HUES64 (cell line): ENCODE results near the gene GLUD1.
"Not testable (repeated sequence)": the region's sequence is repeated elsewhere in the genome, so short reads cannot be mapped to it uniquely, and the experiment has no call there.

ENCODE experiments used
- H3K27ac ChIP-seq: 2 replicates; pipeline ENCODE4 v1.7.0; 2013; ENCODE audit warnings: low read depth, low read length, inconsistent platforms
- H3K27me3 ChIP-seq: 2 replicates; pipeline ENCODE4 v1.6.1; 2013; ENCODE audit warnings: mild to moderate bottlenecking, low read length; ENCODE audit not compliant: insufficient read depth
- H3K36me3 ChIP-seq: 2 replicates; pipeline ENCODE4 v1.6.1; 2013; ENCODE audit warnings: mild to moderate bottlenecking, low read length; ENCODE audit not compliant: insufficient read depth
- H3K4me1 ChIP-seq: 2 replicates; pipeline ENCODE4 v1.6.1; 2013; ENCODE audit warnings: mild to moderate bottlenecking, low read length, moderate library complexity; ENCODE audit not compliant: insufficient read depth
- H3K4me3 ChIP-seq: 2 replicates; pipeline ENCODE4 v1.5.1; 2013; ENCODE audit warnings: mild to moderate bottlenecking, low read length, moderate library complexity
- H3K9ac ChIP-seq: 2 replicates; pipeline ENCODE4 v1.6.1; 2013; ENCODE audit warnings: mild to moderate bottlenecking, low read depth, low read length
- H3K9me3 ChIP-seq: 2 replicates; pipeline ENCODE4 v1.6.1; 2013; ENCODE audit warnings: low read depth, low read length; ENCODE audit not compliant: insufficient read depth
- WGBS: fragments of 150-250, 120-280 bp; methylation state at CpG from one replicate; pipeline ENCODE4 v1.1.7; 2013; ENCODE audit warnings: missing lambda C conversion rate; 5-methylcytosine and 5-hydroxymethylcytosine counted together

Gene GLUD1

DNA sequence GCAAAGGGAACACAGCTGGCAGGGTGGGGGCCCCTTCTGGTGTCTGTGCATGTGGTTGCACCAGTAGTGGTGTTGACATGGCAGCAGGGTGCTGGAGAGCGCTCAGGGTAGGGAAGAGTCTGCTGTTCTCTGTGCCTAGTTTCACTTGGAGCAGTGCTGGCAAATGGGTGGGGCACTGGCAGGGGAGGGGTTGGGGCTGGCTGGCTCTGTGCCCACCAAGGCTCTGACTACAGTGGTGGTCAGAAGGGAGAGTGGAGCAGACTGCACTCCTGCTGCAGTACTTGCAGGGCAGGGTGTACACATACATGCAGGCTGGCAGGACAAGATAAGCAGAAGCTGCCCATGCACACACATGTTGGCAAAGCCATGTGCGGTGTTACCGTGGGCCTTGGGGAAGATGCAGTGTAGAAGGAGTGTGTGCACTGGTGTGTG lies 56.3 kb downstream of the GLUD1 start:
- Histone ChIP-seq H3K4me3 (no peak overlapping the region), H3K9me3 (no peaks in the 10 kb centered on the region), H3K27me3 (no peaks in the 10 kb centered on the region), H3K27ac (no peak overlapping the region), H3K9ac (no peak overlapping the region), H3K36me3 (no peaks in the 10 kb centered on the region), H3K4me1 (no peaks in the 10 kb centered on the region)
- WGBS = 98% methylated on average over 3 of the region's 3 CpGs

DNA sequence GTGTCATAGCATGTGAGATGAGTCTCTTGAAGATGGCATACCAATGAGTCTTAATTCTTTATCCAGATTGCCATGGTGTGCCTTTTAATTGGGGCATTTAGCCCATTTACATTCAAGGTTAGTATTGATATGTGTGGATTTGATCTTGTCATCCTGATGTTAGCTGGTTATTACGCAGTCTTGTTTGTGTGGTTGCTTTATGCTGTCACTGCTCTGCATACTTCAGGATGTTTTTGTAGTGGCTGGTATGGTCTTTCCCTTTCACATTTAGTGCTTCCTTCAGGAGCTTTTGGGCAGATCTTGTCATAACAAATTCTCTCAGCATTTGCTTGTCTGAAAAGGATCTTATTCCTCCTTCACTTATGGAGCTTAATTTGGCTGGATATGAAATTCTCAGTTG lies 58.0 kb downstream of the GLUD1 start:
- Histone ChIP-seq H3K9ac (no peak overlapping the region), H3K4me3 (no peak overlapping the region), H3K27me3 (no peaks in the 10 kb centered on the region), H3K4me1 (no peaks in the 10 kb centered on the region), H3K9me3 (no peaks in the 10 kb centered on the region), H3K27ac (no peak overlapping the region), H3K36me3 (no peaks in the 10 kb centered on the region)
- WGBS = 100% methylated on average over 1 of the region's 1 CpG

DNA sequence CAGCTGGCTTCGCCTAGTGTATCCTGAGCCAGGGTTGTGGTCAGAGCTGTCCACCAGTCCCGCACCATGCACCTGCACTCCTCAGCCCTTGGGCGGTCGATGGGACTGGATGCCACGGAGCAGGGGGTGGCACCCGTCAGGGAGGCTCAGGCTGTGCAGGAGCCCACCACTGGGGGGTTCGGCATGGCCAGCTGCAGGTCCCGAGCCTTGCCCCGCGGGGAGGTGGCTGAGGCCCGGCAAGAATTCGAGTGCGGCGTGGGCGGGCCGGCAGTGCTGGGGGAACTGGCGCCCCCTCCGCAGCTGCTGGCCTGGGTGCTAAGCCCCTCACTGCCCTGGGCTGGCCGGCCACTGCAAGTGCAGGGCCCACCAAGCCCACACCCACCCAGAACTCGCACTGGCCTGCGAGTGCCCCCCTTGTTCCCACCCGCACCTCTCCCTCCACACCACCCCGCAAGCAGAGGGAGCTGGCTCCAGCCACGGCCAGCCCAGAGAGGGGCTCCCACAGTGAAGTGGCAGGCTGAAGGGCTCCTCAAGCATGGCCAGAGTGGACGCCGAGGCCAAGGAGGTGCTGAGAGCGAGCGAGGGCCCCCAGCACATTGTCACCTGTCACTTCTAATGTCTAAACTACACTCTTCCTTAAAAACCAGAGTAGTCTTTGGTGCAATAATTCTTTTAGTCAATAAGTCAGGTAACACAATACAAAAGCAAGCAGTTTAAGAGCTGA lies 63.6 kb downstream of the GLUD1 start:
- Histone ChIP-seq H3K27me3 (no peaks in the 10 kb centered on the region), H3K27ac (no peak overlapping the region), H3K4me3 (no peak overlapping the region), H3K9ac (no peak overlapping the region), H3K36me3 (no peaks in the 10 kb centered on the region), H3K4me1 (no peaks in the 10 kb centered on the region), H3K9me3 (no peaks in the 10 kb centered on the region)
- WGBS = 96% methylated on average over 28 of the region's 28 CpGs

DNA sequence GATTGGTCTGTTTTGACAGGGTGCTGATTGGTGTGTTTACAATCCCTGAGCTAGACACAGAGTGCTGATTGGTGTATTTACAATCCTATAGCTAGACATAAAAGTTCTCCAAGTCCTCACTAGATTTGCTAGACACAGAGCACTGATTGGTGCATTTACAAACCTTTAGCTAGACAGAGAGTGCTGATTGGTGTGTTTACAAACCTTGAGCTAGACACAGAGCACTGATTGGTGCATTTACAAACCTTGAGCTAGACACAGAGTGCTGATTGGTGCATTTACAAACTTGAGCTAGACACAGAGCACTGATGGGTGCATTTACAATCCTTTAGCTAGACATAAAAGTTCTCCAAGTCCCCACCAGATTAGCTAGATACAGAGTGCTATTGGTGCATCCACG lies 64.2 kb downstream of the GLUD1 start:
- 98% methylated on average over 1 of the region's 1 CpG for WGBS
- H3K27me3 ChIP-seq, H3K4me1 ChIP-seq, H3K9ac ChIP-seq, H3K9me3 ChIP-seq, H3K27ac ChIP-seq, H3K36me3 ChIP-seq, H3K4me3 ChIP-seq: not testable (repeated sequence)

DNA sequence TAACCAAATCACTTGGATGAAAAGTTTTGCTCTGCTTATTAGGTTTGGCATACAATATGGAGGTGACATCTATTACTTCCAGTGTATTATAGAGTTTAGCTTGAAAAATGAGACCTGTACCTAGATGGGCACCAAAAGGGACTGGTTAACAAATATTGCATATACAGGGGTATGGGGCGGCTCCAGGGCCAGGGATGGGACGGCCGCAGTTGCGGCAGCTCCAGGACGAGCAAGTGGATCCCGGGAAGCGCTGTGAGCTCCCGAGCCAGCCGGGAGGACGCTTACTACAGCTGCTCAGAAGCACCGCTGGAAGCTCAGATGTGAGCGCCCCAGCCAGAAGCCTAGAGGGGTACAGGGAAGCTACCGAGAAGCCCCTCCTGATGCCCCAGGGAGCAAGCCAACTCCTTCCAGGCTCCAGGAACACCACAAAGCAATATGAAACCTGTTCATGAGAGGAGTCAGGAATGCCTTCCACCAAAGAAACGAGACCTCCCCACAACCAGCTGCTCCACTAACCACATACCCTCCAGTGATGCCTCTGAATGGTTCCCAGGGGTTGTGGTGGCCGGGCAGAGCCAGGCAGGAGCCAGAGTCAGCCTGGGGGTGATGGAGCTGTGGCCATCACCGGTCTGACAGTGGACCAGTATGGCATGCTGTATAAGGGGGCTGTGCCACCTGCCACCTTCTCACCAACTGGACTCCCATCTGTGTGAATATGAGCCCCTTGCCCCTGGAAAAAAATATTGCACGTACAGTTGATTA lies 67.7 kb downstream of the GLUD1 start:
- H3K9ac ChIP-seq, H3K4me1 ChIP-seq, H3K4me3 ChIP-seq, H3K27ac ChIP-seq, H3K27me3 ChIP-seq, H3K36me3 ChIP-seq, H3K9me3 ChIP-seq: not testable (repeated sequence)
- 86% methylated on average over 17 of the region's 17 CpGs for WGBS

DNA sequence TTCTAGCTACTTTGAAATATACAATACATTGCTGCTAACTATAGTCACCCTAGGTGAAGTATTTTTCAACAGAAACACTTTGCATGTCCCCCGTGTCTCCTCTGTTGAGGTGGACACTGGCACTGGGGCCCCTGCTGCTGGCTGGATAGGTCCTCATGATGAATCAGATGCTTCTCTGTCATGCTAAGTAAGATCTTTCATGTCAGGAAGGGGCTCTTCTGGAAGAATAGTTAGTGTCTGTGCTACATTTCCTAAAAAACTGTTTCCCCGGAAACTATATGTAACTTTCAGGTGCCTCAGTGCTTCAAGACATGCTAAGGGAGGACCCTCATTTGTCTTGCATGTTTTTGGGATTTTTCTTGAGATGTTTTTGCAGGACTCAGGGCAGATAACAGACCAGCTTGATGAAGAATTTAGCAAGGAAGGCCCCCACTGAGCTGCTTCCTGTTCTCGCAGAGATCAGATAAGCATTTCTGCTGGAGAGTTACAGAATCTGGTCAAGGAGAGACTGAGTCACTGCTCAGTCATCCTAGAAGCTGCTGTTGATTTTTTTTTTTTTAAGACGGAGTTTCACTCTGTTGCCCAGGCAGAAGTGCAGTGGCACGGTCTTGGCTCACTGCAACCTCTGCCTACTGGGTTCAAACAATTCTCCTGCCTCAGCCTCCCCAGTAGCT lies 69.2 kb downstream of the GLUD1 start:
- WGBS = 27% methylated on average over 5 of the region's 5 CpGs
- not testable (repeated sequence) for H3K4me1 ChIP-seq, H3K4me3 ChIP-seq, H3K36me3 ChIP-seq, H3K9ac ChIP-seq, H3K27me3 ChIP-seq, H3K9me3 ChIP-seq
- peak overlapping the region; percentile 29; the same call in 1 of the 2 replicates for H3K27ac ChIP-seq

DNA sequence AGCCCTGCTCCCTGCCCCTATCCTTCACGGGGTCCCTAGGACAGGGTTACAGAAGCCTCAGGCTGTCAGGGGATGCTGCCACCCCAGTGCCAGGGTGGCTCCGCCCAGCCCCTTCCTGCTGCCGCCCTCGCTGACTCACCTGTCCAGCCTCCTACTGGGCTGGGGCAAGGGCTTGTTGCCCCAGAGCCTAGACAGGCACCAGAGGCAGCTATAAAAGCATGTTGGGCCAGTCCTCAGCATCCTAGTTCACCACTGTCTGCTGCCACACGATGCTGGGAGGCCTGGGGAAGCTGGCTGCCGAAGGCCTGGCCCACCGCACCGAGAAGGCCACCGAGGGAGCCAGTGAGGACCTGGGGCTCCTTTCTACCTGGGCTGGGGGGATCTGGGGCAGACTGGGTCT lies 74.6 kb downstream of the GLUD1 start, which contains the start of gene FAM25A:
TSS of gene FAM25A (plus strand) at position 239 of the 400 bp plus-strand sequence. CDS start at position 270, 31 bp downstream.
- not testable (repeated sequence) for H3K27me3 ChIP-seq, H3K9ac ChIP-seq, H3K4me3 ChIP-seq, H3K36me3 ChIP-seq, H3K4me1 ChIP-seq, H3K9me3 ChIP-seq, H3K27ac ChIP-seq
- WGBS = 92% methylated on average over 9 of the region's 9 CpGs

DNA sequence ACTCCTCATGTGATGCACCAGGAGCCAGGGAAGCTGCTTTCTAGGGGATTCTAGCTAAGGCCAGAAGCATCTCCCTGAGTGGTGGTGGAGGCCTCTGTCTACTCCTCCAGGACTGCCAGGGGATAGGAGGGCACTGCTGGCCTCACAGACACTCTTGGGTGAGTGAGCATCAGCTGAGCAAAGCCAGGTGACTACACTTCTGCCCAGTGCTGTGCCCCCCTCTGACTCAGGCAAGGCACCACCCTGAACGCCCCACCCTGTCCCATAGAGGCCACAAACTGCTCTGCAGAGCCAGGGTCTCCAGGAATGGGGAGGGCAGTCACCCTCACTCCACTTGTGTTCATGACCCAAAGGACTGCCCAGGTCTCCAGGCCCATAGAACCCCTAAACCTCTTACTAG lies 75.1 kb downstream of the GLUD1 start:
- 82% methylated on average over 1 of the region's 1 CpG for WGBS

DNA sequence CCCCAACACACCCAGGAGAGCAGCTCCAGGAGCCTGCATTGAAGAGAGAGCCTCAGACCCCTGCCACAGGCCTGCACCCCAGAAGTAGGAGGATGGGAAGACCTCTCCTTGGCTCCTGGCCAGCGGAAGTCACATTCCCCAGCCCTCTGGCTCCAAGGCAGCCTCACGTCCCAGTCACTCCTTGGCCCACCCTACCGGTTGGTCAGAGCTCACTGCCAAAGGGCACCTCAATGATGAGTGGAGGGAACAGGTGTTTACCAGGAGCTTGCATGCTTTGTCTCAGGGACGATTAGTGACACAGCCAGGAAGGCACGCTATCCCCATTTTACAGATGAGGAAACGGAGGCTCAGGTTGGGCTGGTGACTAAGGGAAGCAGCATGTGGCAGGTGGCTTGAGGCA lies 75.6 kb downstream of the GLUD1 start:
- not testable (repeated sequence) for H3K4me1 ChIP-seq, H3K9ac ChIP-seq, H3K27me3 ChIP-seq, H3K27ac ChIP-seq, H3K4me3 ChIP-seq, H3K9me3 ChIP-seq, H3K36me3 ChIP-seq
- WGBS = 94% methylated on average over 6 of the region's 6 CpGs

More for the DNA sequence above, 75.1 kb downstream of the GLUD1 start:
- H3K9me3 ChIP-seq, H3K27me3 ChIP-seq, H3K4me1 ChIP-seq, H3K9ac ChIP-seq, H3K27ac ChIP-seq, H3K36me3 ChIP-seq, H3K4me3 ChIP-seq: not testable (repeated sequence)

DNA sequence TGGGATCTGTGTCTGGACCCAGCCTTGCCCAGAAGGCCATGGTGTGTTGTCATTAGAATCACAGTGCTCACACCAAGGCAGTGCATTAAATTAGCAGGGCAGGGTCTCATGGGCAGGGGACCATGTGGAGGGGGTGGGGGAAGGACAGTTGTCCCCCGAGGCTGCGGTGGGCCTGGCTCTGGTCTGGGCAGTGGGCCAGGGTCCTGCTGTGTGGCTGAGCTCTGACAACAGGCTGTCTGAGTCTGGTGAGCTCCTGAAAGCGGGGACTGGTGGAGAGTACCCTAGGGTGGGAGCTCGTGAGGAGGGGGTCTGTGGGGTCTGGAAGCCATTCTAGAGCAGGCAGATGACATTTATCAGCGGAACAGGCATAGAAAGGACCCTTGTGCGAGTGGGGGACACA lies 76.5 kb downstream of the GLUD1 start:
- H3K27me3 ChIP-seq, H3K27ac ChIP-seq, H3K9me3 ChIP-seq, H3K4me3 ChIP-seq, H3K36me3 ChIP-seq, H3K9ac ChIP-seq, H3K4me1 ChIP-seq: not testable (repeated sequence)
- 90% methylated on average over 6 of the region's 6 CpGs for WGBS

DNA sequence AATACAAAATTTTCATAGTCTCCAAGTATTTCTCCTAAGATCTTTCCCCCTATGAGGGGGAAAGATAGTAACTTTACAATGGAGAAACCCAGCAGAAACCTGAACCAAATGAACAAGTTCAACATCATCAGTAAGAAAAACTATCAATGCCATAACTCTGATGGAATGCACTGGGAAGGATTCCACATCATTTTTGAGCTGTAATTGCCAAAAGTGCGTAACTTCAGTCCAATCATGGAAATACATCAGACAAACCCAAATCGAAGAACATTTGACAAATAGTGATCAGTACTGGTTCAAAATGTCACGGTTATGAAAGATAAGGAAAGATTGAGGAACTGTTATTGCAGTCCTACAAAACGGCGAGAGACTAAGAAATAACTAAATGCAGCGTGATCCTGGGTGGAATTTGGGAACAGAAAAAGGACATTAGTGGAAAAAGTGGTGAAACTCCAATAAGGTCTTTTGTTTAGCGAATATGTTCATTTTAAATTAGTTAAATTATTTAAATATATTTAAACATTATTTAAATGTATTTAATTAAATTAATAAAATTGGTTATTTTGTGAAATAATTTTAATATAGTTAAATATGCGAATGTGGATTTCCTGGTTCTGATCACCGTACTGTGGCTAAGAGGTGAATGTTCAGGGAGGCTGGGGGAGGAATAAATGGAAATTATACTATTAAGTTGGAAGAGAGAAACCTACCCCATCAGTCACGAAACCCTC lies 79.5 kb downstream of the GLUD1 start:
- H3K9ac ChIP-seq, H3K27ac ChIP-seq, H3K9me3 ChIP-seq, H3K4me1 ChIP-seq, H3K36me3 ChIP-seq, H3K4me3 ChIP-seq, H3K27me3 ChIP-seq: not testable (repeated sequence)
- 92% methylated on average over 5 of the region's 10 CpGs for WGBS
